GM23338 (cell line): ENCODE results near the gene SLC8B1. TPM values are rescaled to one million over a fixed set of nuclear protein-coding genes. Genes with fewer than 3 reads are reported as not detected.

ENCODE experiments used
- ATAC-seq: fragments of 200-7000 bp; cut with Tn5 transposase; 3 replicates; pipeline ENCODE4 v1.9.1; 2020
- DNase-seq: peaks from one replicate; pipeline ENCODE4 v3.0.0-alpha.2; 2015; ENCODE audit warnings: low spot score
- H2AFZ ChIP-seq: fragments of 200-600 bp; sonication (generic); 2 replicates; pipeline ENCODE4 v1.8.0; 2016; ENCODE audit warnings: antibody characterized with exemption, mild to moderate bottlenecking, moderate library complexity
- H3F3A ChIP-seq: fragments of 200-600 bp; sonication (generic); replicated peaks from 2 replicates; pipeline ENCODE4 v1.8.0; 2017; ENCODE audit warnings: antibody characterized with exemption, mixed run types, low read depth
- H3K27ac ChIP-seq: fragments of 200-600 bp; sonication (generic); 2 replicates; pipeline ENCODE4 v1.6.1; 2016; ENCODE audit warnings: low read depth
- H3K27me3 ChIP-seq: fragments of 200-600 bp; sonication (generic); 2 replicates; pipeline ENCODE4 v1.8.0; 2016; ENCODE audit warnings: mild to moderate bottlenecking, mixed run types, moderate library complexity; ENCODE audit not compliant: insufficient read depth
- H3K36me3 ChIP-seq: fragments of 200-600 bp; sonication (generic); 2 replicates; pipeline ENCODE4 v1.8.0; 2016; ENCODE audit warnings: mild to moderate bottlenecking; ENCODE audit not compliant: insufficient read depth
- H3K4me1 ChIP-seq: fragments of 200-600 bp; sonication (generic); 2 replicates; pipeline ENCODE4 v1.8.0; 2016; ENCODE audit warnings: mild to moderate bottlenecking, moderate library complexity; ENCODE audit not compliant: insufficient read depth
- H3K4me2 ChIP-seq: fragments of 200-600 bp; sonication (generic); 2 replicates; pipeline ENCODE4 v1.7.1; 2017; ENCODE audit warnings: mixed run types
- H3K4me3 ChIP-seq: fragments of 200-600 bp; sonication (generic); 2 replicates; pipeline ENCODE4 v1.6.1; 2016; ENCODE audit warnings: mixed run types
- H3K79me2 ChIP-seq: fragments of 200-600 bp; sonication (generic); replicated peaks from 2 replicates; pipeline ENCODE4 v1.8.0; 2017; ENCODE audit warnings: mild to moderate bottlenecking; ENCODE audit not compliant: insufficient read depth
- H3K9me2 ChIP-seq: fragments of 200-600 bp; sonication (generic); 2 replicates; pipeline ENCODE4 v1.8.0; 2017; ENCODE audit not compliant: insufficient read depth
- H4K20me1 ChIP-seq: fragments of 200-600 bp; sonication (generic); replicated peaks from 2 replicates; pipeline ENCODE4 v1.8.0; 2017; ENCODE audit warnings: mild to moderate bottlenecking; ENCODE audit not compliant: insufficient read depth
- H3K27ac Mint-ChIP-seq: 2 replicates; pipeline ENCODE4 v1.8.0; 2020; ENCODE audit warnings: inconsistent platforms, mild to moderate bottlenecking, moderate library complexity, mixed read lengths
- H3K27me3 Mint-ChIP-seq: 3 replicates; pipeline ENCODE4 v1.8.0; 2022; ENCODE audit warnings: low read depth, mild to moderate bottlenecking, moderate library complexity, mixed read lengths, inconsistent platforms; ENCODE audit not compliant: insufficient read depth, poor library complexity
- H3K36me3 Mint-ChIP-seq: 3 replicates; pipeline ENCODE4 v1.8.0; 2021; ENCODE audit warnings: low read depth, mild to moderate bottlenecking, inconsistent platforms, moderate library complexity, mixed read lengths
- H3K4me1 Mint-ChIP-seq: 3 replicates; pipeline ENCODE4 v1.8.0; 2020; ENCODE audit warnings: mild to moderate bottlenecking, inconsistent platforms, mixed read lengths
- H3K4me3 Mint-ChIP-seq: 3 replicates; pipeline ENCODE4 v1.8.0; 2021; ENCODE audit warnings: moderate library complexity, mild to moderate bottlenecking, inconsistent platforms, mixed read lengths
- H3K9me3 Mint-ChIP-seq: 3 replicates; pipeline ENCODE4 v1.8.0; 2020; ENCODE audit warnings: moderate library complexity, mild to moderate bottlenecking, inconsistent platforms, mixed read lengths
- CREB1 ChIP-seq: fragments of 250-450 bp; sonication (Bioruptor Pico); IDR thresholded peaks from 2 replicates; pipeline ENCODE4 v1.5.0; 2020; ENCODE audit warnings: low read depth, mild to moderate bottlenecking, moderate library complexity
- CTCF ChIP-seq, 2 experiments: fragments of 200-600 bp in 1 of 2; sonication (generic) in 1 of 2; conservative IDR thresholded peaks; 2 replicates each; pipeline versions ENCODE4 v1.5.1 to v1.6.1; 2016 to 2017; ENCODE audit warnings: antibody characterized with exemption in 2 of 2, low read depth in 2 of 2, mild to moderate bottlenecking in 2 of 2, moderate library complexity in 1 of 2
- EZH2 ChIP-seq: fragments of 200-600 bp; sonication (generic); IDR thresholded peaks from one replicate; pipeline ENCODE4 v1.8.0; 2017; ENCODE audit warnings: antibody characterized with exemption, mild to moderate bottlenecking, low read depth; ENCODE audit not compliant: unreplicated experiment
- JUNB ChIP-seq: IDR thresholded peaks from one replicate; pipeline ENCODE4 v1.6.1; 2016; ENCODE audit warnings: antibody characterized with exemption; ENCODE audit not compliant: unreplicated experiment
- NANOG ChIP-seq: IDR thresholded peaks from 2 replicates; pipeline ENCODE4 v1.6.1; 2016; ENCODE audit warnings: antibody characterized with exemption, borderline replicate concordance
- POLR2AphosphoS5 ChIP-seq: IDR thresholded peaks from 2 replicates; pipeline ENCODE4 v1.6.1; 2016; ENCODE audit warnings: antibody characterized with exemption, low read depth
- REST ChIP-seq: IDR thresholded peaks from one replicate; pipeline ENCODE4 v1.6.1; 2018; ENCODE audit warnings: antibody characterized with exemption; ENCODE audit not compliant: unreplicated experiment
- STAT1 ChIP-seq: IDR thresholded peaks from one replicate; pipeline ENCODE4 v1.6.1; 2016; ENCODE audit warnings: antibody characterized with exemption; ENCODE audit not compliant: unreplicated experiment
- ZNF114 ChIP-seq: fragments of 250-450 bp; sonication (Bioruptor Pico); IDR thresholded peaks from 2 replicates; pipeline ENCODE4 v1.5.0; 2020; ENCODE audit warnings: mild to moderate bottlenecking, moderate library complexity
- ZNF331 ChIP-seq: fragments of 250-450 bp; sonication (Bioruptor Pico); IDR thresholded peaks from 2 replicates; pipeline ENCODE4 v1.5.0; 2020; ENCODE audit warnings: low read depth, mild to moderate bottlenecking, moderate library complexity
- polyA plus RNA-seq: library from polyadenylated mRNA; unstranded; fragments of >200 nt; fragmentation: Nextera tagmentation; extraction: Ambion mirVana; gene quantifications from 2 replicates; pipeline ENCODE4 v1.2.1, GENCODE V29; 2016
- total RNA-seq: library from RNA; depleted of rRNA; stranded (reverse); fragments of >200 nt; shearing (Covaris generic); gene quantifications from 2 replicates; pipeline ENCODE4 v1.2.3, GENCODE V29; 2014

The SLC8B1 gene
- total and polyA plus RNA-seq, 2 experiments from 2014 or later: 6.0 to 8.9 TPM

GRCh38 chr12:113369391-113369985 is 34.6 kb upstream of the SLC8B1 start:
- Mint-ChIP-seq H3K27me3 (peaks cover 11% of the 10 kb centered on the region), H3K4me1 (no peaks in the 10 kb centered on the region; the same call in 2 of the 3 replicates), H3K36me3 (peaks cover 7% of the 10 kb centered on the region), H3K4me3 (no peak overlapping the region), H3K27ac (no peak overlapping the region), H3K9me3 (no peaks in the 10 kb centered on the region; the same call in 2 of the 3 replicates)
- TF ChIP-seq ZNF331: no peak
- DNase-seq (no peak), ATAC-seq (no peak)
- H3K4me2 ChIP-seq: no peak overlapping the region
- no peaks in the 10 kb centered on the region for H3K79me2 ChIP-seq
- H3K36me3 ChIP-seq: no peaks in the 10 kb centered on the region
- H3K27me3 ChIP-seq: no peaks in the 10 kb centered on the region
- peaks cover 4% of the 10 kb centered on the region; the same call in 1 of the 2 replicates for H4K20me1 ChIP-seq
- H2AFZ ChIP-seq: no peak overlapping the region
- no peaks in the 10 kb centered on the region for H3K9me2 ChIP-seq
- no peak overlapping the region for H3K4me3 ChIP-seq
- H3F3A ChIP-seq: no peaks in the 10 kb centered on the region
- H3K4me1 ChIP-seq: no peaks in the 10 kb centered on the region
- H3K27ac ChIP-seq: no peak overlapping the region

GRCh38 chr12:113368331-113368730 is 33.4 kb upstream of the SLC8B1 start:
- Histone ChIP-seq H3K4me2 (no peak overlapping the region), H4K20me1 (peaks cover 4% of the 10 kb centered on the region; the same call in 1 of the 2 replicates), H3K36me3 (no peaks in the 10 kb centered on the region), H3K27ac (no peak overlapping the region), H3K4me1 (no peaks in the 10 kb centered on the region), H3F3A (no peaks in the 10 kb centered on the region), H3K27me3 (no peaks in the 10 kb centered on the region), H3K79me2 (no peaks in the 10 kb centered on the region), H3K4me3 (no peak overlapping the region), H3K9me2 (no peaks in the 10 kb centered on the region), H2AFZ (no peak overlapping the region)
- H3K27me3 Mint-ChIP-seq: peaks cover 11% of the 10 kb centered on the region
- H3K4me1 Mint-ChIP-seq: no peaks in the 10 kb centered on the region; the same call in 1 of the 3 replicates
- H3K9me3 Mint-ChIP-seq: no peaks in the 10 kb centered on the region; the same call in 2 of the 3 replicates
- no peak for DNase-seq
- peaks cover 3% of the 10 kb centered on the region; the same call in 1 of the 3 replicates for H3K36me3 Mint-ChIP-seq
- H3K4me3 Mint-ChIP-seq: no peak overlapping the region
- ATAC-seq: no peak
- no peak overlapping the region for H3K27ac Mint-ChIP-seq
- TF ChIP-seq STAT1 (no peak), NANOG (no peak), EZH2 (no peak), CTCF (conservative IDR thresholded peaks at IDR 0.05; ENCODE audit: low read depth in 2 of 2) (no peak), ZNF114 (CRISPR knock-in tag) (no peak), POLR2AphosphoS5 (no peak), REST (no peak), JUNB (no peak), CREB1 (CRISPR knock-in tag) (no peak), ZNF331 (no peak)
